GM12875 (cell line): ENCODE results near the gene EMC7.

Source experiments
- H3K4me3 ChIP-seq: one replicate; pipeline ENCODE4 v1.5.1; 2011; ENCODE audit warnings: low read depth, low read length, control low read depth
- CTCF ChIP-seq: IDR thresholded peaks from 2 replicates; pipeline ENCODE4 v1.5.1; 2011; ENCODE audit warnings: low read depth, mild to moderate bottlenecking, control low read depth, inconsistent platforms, low read length, moderate library complexity, borderline replicate concordance; ENCODE audit not compliant: insufficient read depth

EMC7 gene

DNA sequence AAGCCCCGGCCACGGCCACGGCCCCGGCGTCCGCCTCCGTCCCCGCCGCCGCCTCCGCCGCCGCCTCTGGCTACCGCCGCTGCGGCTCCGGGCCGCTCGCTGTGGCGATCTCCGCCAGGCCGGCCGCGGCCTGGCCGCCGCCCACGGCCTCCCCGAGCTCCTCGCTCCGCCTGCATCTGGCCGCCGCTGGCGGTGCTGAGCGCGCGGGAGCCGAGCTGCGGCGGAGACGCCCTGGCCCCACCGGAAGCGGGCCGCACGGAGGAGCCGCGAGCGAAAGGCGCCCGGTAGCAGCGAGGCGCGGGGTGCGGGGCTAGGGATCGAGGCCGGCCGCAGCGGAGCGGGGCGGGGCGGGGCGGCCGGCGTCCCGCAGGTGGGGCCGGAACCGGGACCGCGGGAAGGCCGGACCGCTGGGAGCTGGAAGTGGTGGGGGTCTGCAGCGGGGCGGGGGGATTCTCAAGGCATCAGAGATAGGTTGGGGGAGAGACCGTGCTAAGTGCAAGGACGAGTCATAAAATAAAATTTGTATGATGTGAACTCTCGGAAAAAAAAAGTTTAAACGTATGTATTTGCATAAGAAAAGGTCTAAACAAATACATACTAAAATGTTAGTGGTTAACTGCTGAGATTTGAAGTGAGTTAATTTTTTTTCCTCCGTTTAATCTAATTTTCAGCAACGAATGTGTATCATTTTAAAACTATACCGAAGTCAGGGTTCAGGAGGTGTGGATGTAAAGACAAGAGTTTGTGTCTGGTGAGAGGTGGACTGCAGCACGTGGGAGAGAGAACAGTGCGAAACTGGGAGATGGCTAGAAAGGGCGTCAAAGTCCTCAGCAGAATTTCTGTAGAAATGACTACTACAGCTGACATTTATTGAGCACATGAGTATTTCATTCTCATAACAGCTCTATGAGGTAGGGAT lies 62.5 kb downstream of the EMC7 start, which contains the start of gene AVEN:
Gene AVEN, minus strand, starts transcription at position 334 of the 919 bp plus-strand sequence. Its CDS starts 158 bp downstream, at position 176.
- H3K4me3 ChIP-seq = peak within 1 kb of the TSS; percentile 76
- TF ChIP-seq CTCF = 0 out of 2 replicates have a peak, but pooled peaks have one; percentile 0

DNA sequence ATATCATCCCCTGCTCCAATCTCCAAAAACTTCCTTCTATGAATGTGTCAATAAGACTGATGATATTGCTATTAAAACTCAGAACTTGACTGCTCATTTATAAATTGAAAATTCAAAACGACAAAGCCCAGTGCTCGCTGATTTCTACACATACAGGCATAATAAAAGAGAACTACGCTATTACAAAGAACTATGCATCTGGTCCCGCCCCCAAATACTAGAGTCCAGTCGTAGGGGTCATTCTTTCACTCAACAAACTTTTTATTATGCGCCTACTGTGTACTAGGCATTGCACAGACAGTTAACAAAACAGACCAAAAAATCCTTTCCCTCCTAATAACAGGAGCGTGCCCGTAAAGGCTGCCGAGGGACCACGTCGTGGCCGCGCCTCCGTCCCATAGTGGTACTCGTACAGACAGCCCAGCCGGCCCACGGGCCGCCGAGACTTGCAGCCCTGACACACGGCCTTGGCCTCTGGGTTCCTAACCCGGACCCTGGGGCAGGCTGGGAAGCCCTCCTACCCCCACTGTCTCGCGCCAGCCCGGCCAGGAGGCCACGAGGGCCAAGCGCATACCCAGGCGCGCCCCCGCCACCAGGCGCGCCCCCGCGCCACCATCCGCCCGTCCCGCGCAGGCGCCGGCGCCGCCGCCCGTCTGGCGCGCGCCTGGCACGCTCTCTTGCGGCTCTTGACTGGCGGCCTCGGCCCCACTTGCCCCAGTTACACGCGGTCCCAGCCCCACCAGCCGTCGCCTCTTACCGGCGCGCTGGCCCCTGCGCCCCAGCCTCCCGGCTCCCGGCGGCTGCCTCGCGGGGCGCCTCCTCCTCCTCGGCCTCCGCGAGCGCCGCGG lies 63.4 kb downstream of the EMC7 start:
- TF ChIP-seq CTCF = no peak

More for the DNA sequence above, 63.4 kb downstream of the EMC7 start:
- peak overlapping the region; percentile 76 for H3K4me3 ChIP-seq
